Occipital lobe (tissue), 2 donors: ENCODE measurements around the gene NET1. TPM values are rescaled to one million over a fixed set of nuclear protein-coding genes. Genes with fewer than 3 reads are reported as not detected.

Experiments
- DNase-seq: peaks from one replicate; lab custom pipeline; 2025; lab: John Stamatoyannopoulos, UW
- total RNA-seq: library from RNA; depleted of rRNA; stranded (reverse); fragments of >200 nt; gene quantifications from one replicate; pipeline ENCODE4 v1.2.3, GENCODE V29; 2014

The NET1 gene
- total RNA-seq, 1 donor from 2014 or later, result 23.6 TPM

DNA sequence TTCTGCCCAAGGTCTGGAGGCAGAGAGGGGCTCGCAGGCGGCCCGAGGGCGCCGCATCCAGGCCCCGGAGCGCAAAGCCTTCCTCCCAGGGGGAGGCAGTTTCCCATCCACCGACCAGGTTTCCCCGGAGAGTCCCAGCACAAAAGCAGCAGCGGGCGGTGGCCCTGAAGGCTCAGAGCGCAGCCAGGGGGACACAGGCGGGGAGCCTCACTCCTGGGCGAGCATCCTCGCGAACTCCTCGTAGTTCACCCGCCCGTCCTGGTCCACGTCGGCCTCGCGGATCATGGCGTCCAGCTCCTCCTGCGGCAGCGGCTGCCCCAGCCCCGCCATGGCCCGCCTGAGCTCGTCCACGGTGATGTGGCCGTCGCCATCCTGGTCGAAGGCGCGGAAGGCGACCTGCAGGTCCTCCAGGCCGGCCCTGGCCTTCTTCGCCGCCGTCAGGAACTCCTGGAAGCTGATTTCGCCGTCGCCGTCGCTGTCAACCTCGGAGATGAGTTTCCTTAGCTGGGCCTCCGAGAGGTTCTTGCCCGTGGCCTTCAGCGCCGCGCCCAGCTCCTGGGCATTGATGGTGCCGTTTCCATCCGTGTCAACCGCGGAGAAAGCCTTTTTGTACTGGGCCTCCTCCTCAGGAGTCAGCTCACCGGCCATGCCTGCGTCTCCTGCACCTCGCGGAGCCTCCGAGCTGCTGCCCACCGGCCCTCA is 86.6 kb downstream of the NET1 start:
- no peak for DNase-seq

GRCh38 chr10:5499493-5500140 is 87.3 kb downstream of the NET1 start, which contains the start of gene CALML5:
Gene CALML5 (minus strand): TSS chr10:5499570. CDS start chr10:5499438, 132 bp downstream.
- no peak for DNase-seq

DNA sequence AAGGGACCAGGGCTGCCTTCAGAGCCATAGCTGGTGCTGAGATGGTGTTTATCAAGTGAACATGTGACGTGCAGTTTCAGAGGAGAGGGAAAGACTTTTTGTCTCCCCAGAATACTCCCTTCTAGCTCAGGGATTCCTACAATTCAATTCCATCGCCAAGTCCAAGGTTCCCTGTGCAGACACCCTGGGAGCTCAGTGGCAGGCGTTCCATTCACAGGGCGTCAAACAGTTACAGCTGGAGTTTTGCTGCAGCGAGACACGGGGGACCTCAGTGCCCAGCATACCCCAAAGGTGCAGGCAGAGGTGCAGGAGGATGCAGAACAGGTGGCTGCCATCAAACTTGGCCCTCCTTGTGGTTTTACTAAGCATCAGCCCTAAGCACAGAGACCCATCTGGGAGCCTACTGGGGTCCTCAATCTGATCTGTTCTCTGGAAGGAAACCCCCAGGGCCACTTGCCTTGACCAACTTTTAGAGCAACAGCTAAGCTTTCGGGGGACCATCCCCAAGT is 87.9 kb downstream of the NET1 start:
- DNase-seq, result no peak

DNA sequence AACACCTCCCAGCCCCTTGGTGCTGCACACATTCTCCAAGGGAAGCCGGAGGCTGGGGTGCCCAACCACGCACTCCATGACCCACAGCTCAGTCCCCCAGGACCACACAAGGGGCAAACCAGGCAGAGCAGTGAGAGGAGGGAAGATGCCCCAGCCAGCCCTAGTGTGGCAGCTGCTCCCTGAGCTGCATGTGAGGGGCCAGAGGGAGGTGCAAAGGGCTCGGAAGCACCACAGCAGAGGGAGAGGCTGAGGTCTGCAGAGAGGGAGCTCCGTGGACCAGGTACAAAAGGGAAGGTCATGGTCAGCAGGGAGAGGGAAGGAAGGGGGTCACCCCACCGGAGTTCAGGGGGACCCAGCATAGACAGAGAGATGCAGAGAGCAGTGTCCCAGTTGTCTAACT is 88.6 kb downstream of the NET1 start:
- DNase-seq, result no peak

- no peak for DNase-seq
These were observed 89.7 kb downstream of the NET1 start for GRCh38 chr10:5502061-5502521.

DNA sequence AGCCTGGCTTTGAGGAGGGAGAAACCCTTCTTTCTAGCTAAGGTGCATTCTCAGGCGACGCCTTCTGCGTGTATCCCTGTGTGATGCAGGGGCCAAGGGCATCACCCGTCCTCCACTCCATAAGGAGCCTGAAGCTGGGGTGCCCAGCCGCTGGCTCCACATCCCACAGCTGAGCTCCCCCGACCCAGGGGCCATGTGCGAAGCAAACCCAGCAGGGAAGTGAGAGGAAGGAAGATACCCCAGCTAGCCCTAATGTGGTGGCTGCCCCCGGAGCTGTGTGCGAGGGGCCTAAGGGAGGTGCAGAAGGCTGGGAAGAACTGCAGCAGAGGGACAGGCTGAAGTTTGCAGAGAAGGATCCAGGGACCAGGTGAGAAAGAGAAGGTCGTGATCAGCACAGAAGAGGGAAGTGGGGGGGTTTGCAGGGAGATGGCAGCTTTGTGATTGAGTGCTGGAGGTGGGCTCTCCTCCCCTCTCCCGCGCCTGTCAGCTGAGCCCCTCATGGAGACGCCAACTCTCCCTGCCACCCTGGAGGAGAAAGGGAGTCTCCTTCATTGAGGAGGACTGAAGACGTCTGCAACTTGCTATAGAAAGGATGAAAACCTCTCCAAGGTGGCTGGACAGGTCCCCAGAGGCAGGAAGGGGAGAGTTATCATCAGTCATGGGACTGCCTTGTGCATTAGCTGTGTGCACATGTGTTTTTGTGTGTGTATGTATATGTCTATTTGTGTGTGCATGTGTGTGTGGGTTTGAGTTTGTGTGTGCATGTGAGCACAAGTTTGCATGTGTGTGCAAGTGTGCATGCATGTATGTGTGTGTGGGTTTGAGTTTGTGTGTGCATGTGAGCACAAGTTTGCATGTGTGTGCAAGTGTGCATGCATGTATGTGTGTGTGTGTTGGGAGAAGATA is 90.5 kb downstream of the NET1 start:
- DNase-seq, result no peak

- DNase-seq, result no peak
These were observed 91.1 kb downstream of the NET1 start for GRCh38 chr10:5503477-5503835.

DNA sequence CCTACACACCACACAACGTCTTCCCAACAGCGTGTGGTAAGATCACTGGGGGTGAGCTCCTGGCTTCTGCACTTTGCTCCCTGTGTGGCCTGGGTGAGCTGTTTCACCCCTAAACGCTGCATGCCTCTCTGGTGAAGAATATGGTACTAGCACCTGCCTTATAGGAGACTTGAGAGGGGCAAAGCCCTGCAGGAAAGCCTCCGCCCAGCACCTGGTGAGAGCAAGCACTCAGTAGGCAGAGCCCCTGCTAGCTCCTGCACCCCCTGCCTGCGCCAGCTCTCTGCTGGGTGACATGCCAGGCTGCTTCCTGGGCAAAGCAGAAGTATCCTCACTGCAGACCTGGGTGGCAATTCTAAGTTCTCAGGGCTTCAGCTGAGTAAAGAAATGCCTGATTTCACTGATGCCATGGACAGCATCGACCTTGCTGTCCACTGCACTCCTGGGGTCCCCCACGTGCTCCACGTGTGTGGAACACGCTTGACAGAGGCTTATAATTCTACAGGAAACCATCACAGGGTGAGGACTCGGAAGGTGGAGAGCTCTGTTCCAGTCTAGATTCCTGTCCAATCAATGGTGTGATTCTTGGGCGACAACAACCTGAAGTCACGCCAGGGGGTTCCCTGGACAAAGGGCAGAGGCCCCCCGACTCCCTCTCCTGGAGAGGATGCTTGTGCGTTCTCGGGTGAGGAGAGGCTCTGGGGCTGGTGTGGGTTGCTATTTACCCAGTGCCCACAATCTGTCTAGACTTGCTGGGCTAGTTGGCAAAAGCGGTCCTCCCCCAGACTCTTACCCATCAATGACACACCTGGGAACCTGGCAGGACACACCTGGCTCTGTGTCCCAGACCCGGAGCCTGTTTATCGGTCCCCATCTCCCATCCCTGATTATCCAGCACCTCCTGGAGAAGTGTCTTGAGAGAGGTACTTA is 92.1 kb downstream of the NET1 start:
- no peak for DNase-seq

DNA sequence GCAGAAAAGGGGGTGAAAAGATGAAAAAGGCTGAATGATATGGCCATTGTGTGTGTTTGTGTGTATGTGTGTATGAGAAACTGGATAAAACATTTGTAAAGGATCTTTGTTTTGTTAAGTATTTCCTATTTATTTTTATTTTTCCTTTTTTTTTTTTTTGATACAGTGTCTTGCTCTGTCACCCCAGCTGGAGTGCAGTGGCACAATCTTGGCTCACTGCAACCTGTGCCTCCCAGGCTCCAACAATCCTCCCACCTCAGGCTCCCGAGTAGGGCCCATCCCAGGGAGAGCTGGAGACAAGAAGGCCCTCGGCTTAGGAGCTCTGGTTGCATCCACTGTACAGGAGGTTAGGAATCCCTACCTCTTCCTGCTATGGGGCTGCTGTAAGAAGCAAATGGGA is 93.9 kb downstream of the NET1 start:
- DNase-seq, result no peak

- no peak for DNase-seq
These were observed 94.6 kb downstream of the NET1 start for GRCh38 chr10:5506751-5507648.

DNA sequence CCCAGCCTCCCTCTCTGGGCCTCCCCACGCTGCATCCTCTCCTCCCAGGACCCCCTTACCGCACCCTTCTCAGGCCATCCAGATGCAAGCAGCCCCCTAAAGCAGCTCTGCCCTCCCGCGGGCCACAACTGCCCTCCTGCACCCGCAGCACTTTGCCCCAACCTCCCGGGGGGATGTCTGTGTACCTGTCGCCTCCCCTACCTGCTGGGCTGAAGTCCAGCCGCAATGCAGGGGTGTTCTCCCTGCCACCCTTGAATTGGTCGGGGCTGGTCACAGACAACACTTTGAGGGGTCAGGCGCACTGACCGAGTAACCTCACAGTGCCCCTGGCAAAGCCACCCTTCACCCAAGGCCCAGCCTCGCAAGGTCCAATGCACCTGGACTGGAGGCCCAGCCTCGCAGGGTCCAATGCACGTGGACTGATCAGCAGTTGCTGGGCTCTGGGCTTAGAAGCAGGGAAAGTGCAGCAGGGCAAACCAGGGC is 95.3 kb downstream of the NET1 start:
- DNase-seq, result no peak

GRCh38 chr10:5508161-5508604 is 95.8 kb downstream of the NET1 start:
- no peak for DNase-seq

Other genes with a start within 250 kb of the NET1 start
- 0.78 TPM for gene AKR1C8, start 227.4 kb upstream of the NET1 start, total RNA-seq
- not detected for gene AKR1C4, start 215.7 kb upstream of the NET1 start, total RNA-seq
- not detected for gene UCN3, start 47.6 kb upstream of the NET1 start, total RNA-seq
- not detected for gene TUBAL3, start 7.7 kb upstream of the NET1 start, total RNA-seq
- not detected for gene CALML5, start 87.0 kb downstream of the NET1 start, total RNA-seq
- not detected for gene CALML3, start 112.4 kb downstream of the NET1 start, total RNA-seq